ENCODE data around the gene PDS5A. TPM values are rescaled to one million over a fixed set of nuclear protein-coding genes. Genes with fewer than 3 reads are reported as not detected.

Gene PDS5A
- total RNA-seq, 1 experiment from 2014 or later = 98.3 TPM

- H3K4me1 ChIP-seq (ENCODE audit: control insufficient read depth in 1 of 2, insufficient read depth in 2 of 2, low read length in 2 of 2) = no peaks in the 10 kb centered on the region
- CTCF ChIA-PET = no interaction called here
- intact Hi-C loops (cut with micrococcal nuclease) = no loop called here
- H4K20me1 ChIP-seq (ENCODE audit: insufficient read depth) = no peaks in the 10 kb centered on the region
- BruUV-seq (replicated peaks) = no TSS peak
- H3K27me3 ChIP-seq (ENCODE audit: insufficient read depth, low read length) = no peaks in the 10 kb centered on the region
- H3K9me3 ChIP-seq (ENCODE audit: control insufficient read depth in 1 of 2, insufficient read depth in 1 of 2, low read depth in 1 of 2, low read length in 2 of 2) = no peaks in the 10 kb centered on the region
- no peak overlapping the region for H3K4me2 ChIP-seq (ENCODE audit: low read length)
- no peaks in the 10 kb centered on the region; a peak in 1 of 4 replicates for H3K36me3 ChIP-seq (ENCODE audit: control insufficient read depth in 1 of 2, insufficient read depth in 2 of 2, low read length in 2 of 2)
- POLR2A ChIA-PET = interaction anchor here (0.9 kb wide), 1 partner anchor 9 kb away, joined by 5 read pairs; no protein-coding TSS in a partner anchor
- TF ChIP-seq FOSL1 (IDR thresholded peaks at IDR 0.05; ENCODE audit: low read depth) = no peak
- TF ChIP-seq CTCF (IDR thresholded peaks at IDR 0.05 in 2 of 3, conservative IDR thresholded peaks at IDR 0.05 in 1 of 3; ENCODE audit: borderline replicate concordance in 1 of 3, insufficient read depth in 1 of 3, low read depth in 2 of 3, low read length in 2 of 3) = no peak
- no peak for TF ChIP-seq ZNF274 (IDR thresholded peaks at IDR 0.05; ENCODE audit: low read depth, low read length)
- TF ChIP-seq TCF7L2 (IDR thresholded peaks at IDR 0.05; ENCODE audit: borderline replicate concordance, extremely low read depth, insufficient read depth, insufficient read length) = no peak
- no peak for TF ChIP-seq EGR1 (IDR thresholded peaks at IDR 0.05; ENCODE audit: low read depth)
- no peak for TF ChIP-seq ZBTB33 (IDR thresholded peaks at IDR 0.05; ENCODE audit: extremely low read depth, insufficient replicate concordance, low read length)
- no peak for TF ChIP-seq EZH2 (IDR thresholded peaks at IDR 0.05)
- no peak for TF ChIP-seq EZH2phosphoT487 (IDR thresholded peaks at IDR 0.05; ENCODE audit: borderline replicate concordance)
- TF ChIP-seq SRF (IDR thresholded peaks at IDR 0.05; ENCODE audit: low read depth) = no peak
- TF ChIP-seq CBX3 (IDR thresholded peaks at IDR 0.05; ENCODE audit: low read depth) = no peak
- no peak for TF ChIP-seq ATF3 (IDR thresholded peaks at IDR 0.05)
- no peak for TF ChIP-seq JUND (IDR thresholded peaks at IDR 0.05)
- TF ChIP-seq RAD21 (IDR thresholded peaks at IDR 0.05; ENCODE audit: low read depth) = no peak
- no peak for TF ChIP-seq POLR2AphosphoS5 (IDR thresholded peaks at IDR 0.05; ENCODE audit: low read depth, low read length)
- no peak for TF ChIP-seq MAX (IDR thresholded peaks at IDR 0.05)
- no peak for TF ChIP-seq ZFX (IDR thresholded peaks at IDR 0.05)
- TF ChIP-seq CEBPB (IDR thresholded peaks at IDR 0.05; ENCODE audit: low read depth) = no peak
- no peak for TF ChIP-seq POLR2A (IDR thresholded peaks at IDR 0.05; ENCODE audit: borderline replicate concordance, extremely low read depth, insufficient read depth, insufficient read length)
- no peak for TF ChIP-seq YY1 (IDR thresholded peaks at IDR 0.05; ENCODE audit: extremely low read depth, insufficient replicate concordance, low read depth, low read length)
- no peak for TF ChIP-seq REST (IDR thresholded peaks at IDR 0.05; ENCODE audit: low read depth)
- DNase-seq (ENCODE audit: low read depth, low spot score) (no peak), ATAC-seq (no peak)
- no peaks in the 10 kb centered on the region for H3K9me2 ChIP-seq (ENCODE audit: insufficient read depth)
- no peak overlapping the region for H3K4me3 ChIP-seq (replicated peaks in 1 of 2; ENCODE audit: low read depth in 1 of 2, low read length in 2 of 2)
- H3K79me2 ChIP-seq (ENCODE audit: insufficient read depth, low read length) = no peaks in the 10 kb centered on the region
- no peak overlapping the region for H3K27ac ChIP-seq (ENCODE audit: low read depth, low read length)
- H3K9ac ChIP-seq (ENCODE audit: low read length) = no peak overlapping the region
- H2AFZ ChIP-seq (ENCODE audit: low read depth, low read length, poor library complexity, severe bottlenecking) = no peak overlapping the region
- RAD21 ChIA-PET (ENCODE audit: low non-redundant PET in 1 of 2, low total read pairs in 2 of 2, uncharacterized antibody in 2 of 2, unreplicated experiment in 2 of 2) = no interaction called here
These were observed 190.9 kb downstream of the PDS5A start for GRCh38 chr4:39786838-39787237.

All from HCT116 (cell line).